Endothelial cell (in vitro differentiated cells): Measurements from ENCODE around the gene PROZ. TPM values are rescaled to one million over a fixed set of nuclear protein-coding genes. Genes with fewer than 3 reads are reported as not detected.

Experiments
- DNase-seq: peaks from one replicate; pipeline ENCODE4 v3.0.0; 2021; ENCODE audit warnings: low spot score
- H3K27ac Mint-ChIP-seq: one replicate; pipeline ENCODE4 v1.8.0; 2021; ENCODE audit warnings: mixed read lengths, inconsistent platforms; ENCODE audit not compliant: unreplicated experiment
- H3K27me3 Mint-ChIP-seq: one replicate; pipeline ENCODE4 v1.8.0; 2021; ENCODE audit warnings: mild to moderate bottlenecking, moderate library complexity, mixed read lengths, inconsistent platforms; ENCODE audit not compliant: unreplicated experiment
- H3K36me3 Mint-ChIP-seq: one replicate; pipeline ENCODE4 v1.8.0; 2021; ENCODE audit warnings: mild to moderate bottlenecking, low read depth, mixed read lengths, inconsistent platforms; ENCODE audit not compliant: unreplicated experiment
- H3K4me1 Mint-ChIP-seq: one replicate; pipeline ENCODE4 v1.8.0; 2021; ENCODE audit warnings: mild to moderate bottlenecking, mixed read lengths, inconsistent platforms; ENCODE audit not compliant: unreplicated experiment
- H3K4me3 Mint-ChIP-seq: one replicate; pipeline ENCODE4 v1.8.0; 2021; ENCODE audit warnings: mild to moderate bottlenecking, mixed read lengths, inconsistent platforms; ENCODE audit not compliant: unreplicated experiment
- H3K9me3 Mint-ChIP-seq: one replicate; pipeline ENCODE4 v1.8.0; 2021; ENCODE audit warnings: mixed read lengths, inconsistent platforms; ENCODE audit not compliant: unreplicated experiment
- CTCF ChIP-seq: fragments of 200-600 bp; sonication (generic); IDR thresholded peaks from one replicate; pipeline ENCODE4 v1.5.0; 2021; ENCODE audit warnings: antibody characterized with exemption; ENCODE audit not compliant: unreplicated experiment
- total RNA-seq: library from RNA; stranded (reverse); fragmentation: NEBNext Ultra II Directional; extraction: Animal tissue kit (Norgen Biotek cat#: 25700); gene quantifications from one replicate; pipeline ENCODE4 v1.2.1, GENCODE V29; 2021; ENCODE audit not compliant: unreplicated experiment

The PROZ gene
- total RNA-seq, 1 donor from 2014 or later: not detected

- no peak overlapping the region for H3K27ac Mint-ChIP-seq
Observed at GRCh38 chr13:113135281-113135760, 23.1 kb upstream of the PROZ start.

GRCh38 chr13:113137691-113138298, 20.7 kb upstream of the PROZ start:
- DNase-seq: no peak
- TF ChIP-seq CTCF: no peak
- Mint-ChIP-seq H3K9me3 (no peaks in the 10 kb centered on the region), H3K4me1 (no peaks in the 10 kb centered on the region), H3K4me3 (no peak overlapping the region), H3K27me3 (no peaks in the 10 kb centered on the region), H3K27ac (no peak overlapping the region), H3K36me3 (no peaks in the 10 kb centered on the region)

More at GRCh38 chr13:113135281-113135760, 23.1 kb upstream of the PROZ start:
- no peaks in the 10 kb centered on the region for H3K27me3 Mint-ChIP-seq
- DNase-seq: no peak
- no peaks in the 10 kb centered on the region for H3K9me3 Mint-ChIP-seq
- no peaks in the 10 kb centered on the region for H3K4me1 Mint-ChIP-seq
- no peak for TF ChIP-seq CTCF
- no peaks in the 10 kb centered on the region for H3K36me3 Mint-ChIP-seq
- H3K4me3 Mint-ChIP-seq: no peak overlapping the region

GRCh38 chr13:113138792-113139551, 19.5 kb upstream of the PROZ start:
- Mint-ChIP-seq H3K27ac (no peak overlapping the region), H3K4me1 (no peaks in the 10 kb centered on the region), H3K36me3 (no peaks in the 10 kb centered on the region), H3K27me3 (no peaks in the 10 kb centered on the region), H3K4me3 (no peak overlapping the region), H3K9me3 (no peaks in the 10 kb centered on the region)
- TF ChIP-seq CTCF: no peak
- DNase-seq: no peak

GRCh38 chr13:113139577-113139976, 18.9 kb upstream of the PROZ start:
- DNase-seq: no peak
- Mint-ChIP-seq H3K9me3 (no peaks in the 10 kb centered on the region), H3K36me3 (no peaks in the 10 kb centered on the region), H3K4me3 (no peak overlapping the region), H3K27me3 (no peaks in the 10 kb centered on the region), H3K4me1 (no peaks in the 10 kb centered on the region), H3K27ac (no peak overlapping the region)
- no peak for TF ChIP-seq CTCF
